ENCODE measurements around the gene ALDH3A1. TPM values are rescaled to one million over a fixed set of nuclear protein-coding genes. Genes with fewer than 3 reads are reported as not detected.
A peak's percentile ranks its signal among the peaks of the same experiment; 100 is the strongest.

Gene ALDH3A1
- total RNA-seq, 1 experiment from 2014 or later = 0.38 TPM

DNA sequence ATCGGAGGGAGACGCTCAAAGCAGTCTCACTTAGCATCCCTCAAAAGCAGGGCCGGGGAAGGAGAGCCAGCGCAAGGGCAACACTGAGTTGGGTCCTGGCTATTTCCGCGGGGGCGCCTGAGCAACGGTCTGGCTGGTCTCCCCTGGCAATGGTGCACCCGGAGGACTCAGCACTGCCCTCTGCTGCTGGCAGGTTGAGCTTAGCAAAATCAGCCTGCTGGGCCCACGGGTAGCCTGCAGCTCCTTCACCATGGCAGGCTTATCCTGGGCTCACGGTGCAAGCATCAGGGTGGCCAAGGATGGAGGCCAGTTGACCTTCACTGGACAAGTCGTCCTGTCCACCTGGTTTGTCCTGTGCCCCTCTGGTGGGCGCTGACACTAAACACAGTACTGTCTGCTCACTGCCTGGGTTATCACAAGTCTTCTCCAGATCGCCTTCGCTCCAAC lies 14.4 kb upstream of the ALDH3A1 start:
- CTCF ChIA-PET = interaction anchor here (0.5 to 1.8 kb wide), 9 partner anchors 9 to 400 kb away, joined by 3 to 11 read pairs (median 6); partner anchors contain the start of genes ALDH3A2 and B9D1
- no TSS peak for BruUV-seq (replicated peaks)
- no peak overlapping the region for H3K4me3 Mint-ChIP-seq (ENCODE audit: low read depth, unreplicated experiment)
- intact Hi-C loops (cut with micrococcal nuclease; ENCODE audit: unreplicated experiment) = loop anchor here (1.0 to 10.0 kb wide), 3 partner anchors 115 to 398 kb away; partner anchors contain the start of genes ALDH3A2 and B9D1
- peak; percentile 70 for DNase-seq
- H3K27me3 Mint-ChIP-seq (ENCODE audit: unreplicated experiment) = peaks cover 31% of the 10 kb centered on the region
- H3K27ac Mint-ChIP-seq (ENCODE audit: unreplicated experiment) = no peak overlapping the region
- no peaks in the 10 kb centered on the region for H3K4me1 Mint-ChIP-seq (ENCODE audit: low read depth, unreplicated experiment)
- no peaks in the 10 kb centered on the region for H3K9me3 Mint-ChIP-seq (ENCODE audit: low read depth, unreplicated experiment)
- TF ChIP-seq CTCF (IDR thresholded peaks at IDR 0.05; ENCODE audit: unreplicated experiment) = no peak
- H3K36me3 Mint-ChIP-seq (ENCODE audit: insufficient read depth, unreplicated experiment) = no peaks in the 10 kb centered on the region

GRCh38 chr17:19760746-19761145 lies 12.6 kb upstream of the ALDH3A1 start:
- Mint-ChIP-seq H3K36me3 (ENCODE audit: insufficient read depth, unreplicated experiment) (no peaks in the 10 kb centered on the region), H3K4me1 (ENCODE audit: low read depth, unreplicated experiment) (no peaks in the 10 kb centered on the region), H3K27ac (ENCODE audit: unreplicated experiment) (no peak overlapping the region), H3K4me3 (ENCODE audit: low read depth, unreplicated experiment) (no peak overlapping the region), H3K9me3 (ENCODE audit: low read depth, unreplicated experiment) (no peaks in the 10 kb centered on the region), H3K27me3 (ENCODE audit: unreplicated experiment) (peaks cover 31% of the 10 kb centered on the region)
- intact Hi-C loops (cut with micrococcal nuclease; ENCODE audit: unreplicated experiment) = loop anchor here (5.0 to 10.0 kb wide), 2 partner anchors 113 to 396 kb away; partner anchors contain the start of genes ALDH3A2 and B9D1
- no TSS peak for BruUV-seq (replicated peaks)
- CTCF ChIA-PET = no interaction called here
- TF ChIP-seq CTCF (IDR thresholded peaks at IDR 0.05; ENCODE audit: unreplicated experiment) = no peak
- DNase-seq = no peak

- CTCF ChIA-PET = no interaction called here
- peaks cover 31% of the 10 kb centered on the region for H3K27me3 Mint-ChIP-seq (ENCODE audit: unreplicated experiment)
- no peaks in the 10 kb centered on the region for H3K9me3 Mint-ChIP-seq (ENCODE audit: low read depth, unreplicated experiment)
- BruUV-seq (replicated peaks) = no TSS peak
- no peak for TF ChIP-seq CTCF (IDR thresholded peaks at IDR 0.05; ENCODE audit: unreplicated experiment)
- H3K4me1 Mint-ChIP-seq (ENCODE audit: low read depth, unreplicated experiment) = no peaks in the 10 kb centered on the region
- no peak overlapping the region for H3K27ac Mint-ChIP-seq (ENCODE audit: unreplicated experiment)
- DNase-seq = no peak
- no peaks in the 10 kb centered on the region for H3K36me3 Mint-ChIP-seq (ENCODE audit: insufficient read depth, unreplicated experiment)
- no peak overlapping the region for H3K4me3 Mint-ChIP-seq (ENCODE audit: low read depth, unreplicated experiment)
- intact Hi-C loops (cut with micrococcal nuclease; ENCODE audit: unreplicated experiment) = loop anchor here (5.0 to 10.0 kb wide), 2 partner anchors 113 to 395 kb away; partner anchors contain the start of genes ALDH3A2 and B9D1
Measured at GRCh38 chr17:19759568-19760549, 11.8 kb upstream of the ALDH3A1 start.

GRCh38 chr17:19757536-19758180 lies 9.6 kb upstream of the ALDH3A1 start:
- no peak for DNase-seq
- Mint-ChIP-seq H3K36me3 (ENCODE audit: insufficient read depth, unreplicated experiment) (no peaks in the 10 kb centered on the region), H3K9me3 (ENCODE audit: low read depth, unreplicated experiment) (no peaks in the 10 kb centered on the region), H3K27ac (ENCODE audit: unreplicated experiment) (no peak overlapping the region), H3K4me1 (ENCODE audit: low read depth, unreplicated experiment) (peaks cover 14% of the 10 kb centered on the region), H3K4me3 (ENCODE audit: low read depth, unreplicated experiment) (no peak overlapping the region), H3K27me3 (ENCODE audit: unreplicated experiment) (peaks cover 31% of the 10 kb centered on the region)
- CTCF ChIA-PET = interaction anchor here (0.9 kb wide), 1 partner anchor 380 kb away, joined by 3 read pairs; no protein-coding TSS in a partner anchor
- BruUV-seq (replicated peaks) = no TSS peak
- no peak for TF ChIP-seq CTCF (IDR thresholded peaks at IDR 0.05; ENCODE audit: unreplicated experiment)
- intact Hi-C loops (cut with micrococcal nuclease; ENCODE audit: unreplicated experiment) = no loop called here
